HG02943 (cell line): ENCODE measurements around the gene MLXIPL.
"Not testable (repeated sequence)": the region's sequence is repeated elsewhere in the genome, so short reads cannot be mapped to it uniquely, and the experiment has no call there.

ENCODE experiments used
- ATAC-seq: cut with Tn5 transposase; IDR thresholded peaks from one replicate; pipeline ENCODE4 v1.9.1; 2021; ENCODE audit warnings: mild to moderate bottlenecking, low read depth, moderate library complexity; ENCODE audit not compliant: unreplicated experiment

MLXIPL gene

GRCh38 chr7:73557108-73557396 is 67.3 kb downstream of the MLXIPL start:
- peak; percentile 77 for ATAC-seq

GRCh38 chr7:73556208-73557107 is 67.9 kb downstream of the MLXIPL start:
- no peak for ATAC-seq

- no peak for ATAC-seq
Observed at GRCh38 chr7:73555411-73555982, 68.8 kb downstream of the MLXIPL start.

- not testable (repeated sequence) for ATAC-seq
Observed at GRCh38 chr7:73550093-73550492, 74.2 kb downstream of the MLXIPL start.

- no peak for ATAC-seq
Observed at GRCh38 chr7:73549176-73549575, 75.1 kb downstream of the MLXIPL start.

- no peak for ATAC-seq
Observed at GRCh38 chr7:73547841-73548240, 76.5 kb downstream of the MLXIPL start.

- ATAC-seq: no peak
Observed at GRCh38 chr7:73544678-73545077, 79.6 kb downstream of the MLXIPL start.
